Measurements from ENCODE around the gene ACBD6. TPM values are rescaled to one million over a fixed set of nuclear protein-coding genes. Genes with fewer than 3 reads are reported as not detected.
A peak's percentile ranks its signal among the peaks of the same experiment; 100 is the strongest.
"Not testable (repeated sequence)": the region's sequence is repeated elsewhere in the genome, so short reads cannot be mapped to it uniquely, and the experiment has no call there.

ACBD6 gene
- 19.0 TPM for total RNA-seq
- long read RNA-seq, transcript ACBD6-201 (8 exons, 1,670 nt) = major isoform, 21 of 30 reads
- long read RNA-seq, partial matches to known transcripts = 0 of 30 reads
- long read RNA-seq, other reads (novel, unspliced or antisense) = 9 of 30 reads

GRCh38 chr1:180502361-180503279 is at the start of gene ACBD6:
ACBD6 (minus strand) TSS chr1:180502577; CDS start chr1:180502266, 311 bp downstream.
- intact Hi-C loops (cut with DNase I) = loop anchor here (5.0 kb wide), 1 partner anchor 655 kb away; no protein-coding TSS in a partner anchor

GRCh38 chr1:180551997-180552396 is 49.6 kb upstream of the ACBD6 start:
- intact Hi-C loops (cut with DNase I) = no loop called here
- no peak for DNase-seq (ENCODE audit: low spot score)

More at GRCh38 chr1:180502361-180503279, at the start of gene ACBD6:
- DNase-seq (ENCODE audit: low spot score) = peak; percentile 91

GRCh38 chr1:180550241-180550640 is 47.9 kb upstream of the ACBD6 start:
- DNase-seq (ENCODE audit: low spot score) = no peak
- intact Hi-C loops (cut with DNase I) = no loop called here

GRCh38 chr1:180549770-180550169 is 47.4 kb upstream of the ACBD6 start:
- intact Hi-C loops (cut with DNase I); DNase-seq (ENCODE audit: low spot score): not testable (repeated sequence)

GRCh38 chr1:180548686-180549317 is 46.4 kb upstream of the ACBD6 start:
- intact Hi-C loops (cut with DNase I) = no loop called here
- DNase-seq (ENCODE audit: low spot score) = no peak

- no peak for DNase-seq (ENCODE audit: low spot score)
- intact Hi-C loops (cut with DNase I) = no loop called here
Measured at GRCh38 chr1:180545991-180546390, 43.6 kb upstream of the ACBD6 start.

- DNase-seq (ENCODE audit: low spot score) = no peak
- intact Hi-C loops (cut with DNase I) = loop anchor here (5.0 kb wide), 1 partner anchor 68 kb away; no protein-coding TSS in a partner anchor
Measured at GRCh38 chr1:180544050-180544449, 41.7 kb upstream of the ACBD6 start.

- intact Hi-C loops (cut with DNase I) = loop anchor here (5.0 kb wide), 1 partner anchor 70 kb away; no protein-coding TSS in a partner anchor
Measured at GRCh38 chr1:180542838-180543145, 40.4 kb upstream of the ACBD6 start.

GRCh38 chr1:180542113-180542837 is 39.9 kb upstream of the ACBD6 start:
- DNase-seq (ENCODE audit: low spot score) = no peak
- intact Hi-C loops (cut with DNase I) = loop anchor here (5.0 kb wide), 1 partner anchor 70 kb away; no protein-coding TSS in a partner anchor

More at GRCh38 chr1:180542838-180543145, 40.4 kb upstream of the ACBD6 start:
- DNase-seq (ENCODE audit: low spot score) = no peak

GRCh38 chr1:180540697-180541594 is 38.6 kb upstream of the ACBD6 start:
- no peak for DNase-seq (ENCODE audit: low spot score)
- intact Hi-C loops (cut with DNase I) = loop anchor here (1.0 to 5.0 kb wide), 2 partner anchors 21 to 71 kb away; no protein-coding TSS in a partner anchor

GRCh38 chr1:180539136-180539535 is 36.8 kb upstream of the ACBD6 start:
- no peak for DNase-seq (ENCODE audit: low spot score)
- intact Hi-C loops (cut with DNase I) = no loop called here

GRCh38 chr1:180536821-180537372 is 34.5 kb upstream of the ACBD6 start:
- DNase-seq (ENCODE audit: low spot score) = no peak
- intact Hi-C loops (cut with DNase I) = no loop called here

GRCh38 chr1:180535418-180535999 is 33.1 kb upstream of the ACBD6 start:
- intact Hi-C loops (cut with DNase I) = no loop called here

GRCh38 chr1:180534214-180534613 is 31.8 kb upstream of the ACBD6 start:
- DNase-seq (ENCODE audit: low spot score) = no peak
- intact Hi-C loops (cut with DNase I) = loop anchor here (5.0 kb wide), 2 partner anchors 33 to 328 kb away; no protein-coding TSS in a partner anchor

More at GRCh38 chr1:180535418-180535999, 33.1 kb upstream of the ACBD6 start:
- DNase-seq (ENCODE audit: low spot score) = no peak

GRCh38 chr1:180533266-180533987 is 31.1 kb upstream of the ACBD6 start:
- no peak for DNase-seq (ENCODE audit: low spot score)
- intact Hi-C loops (cut with DNase I) = loop anchor here (2.0 to 5.0 kb wide), 3 partner anchors 34 to 329 kb away; partner anchors contain the start of gene XPR1

- no peak for DNase-seq (ENCODE audit: low spot score)
- intact Hi-C loops (cut with DNase I) = loop anchor here (2.0 to 5.0 kb wide), 3 partner anchors 34 to 329 kb away; partner anchors contain the start of gene XPR1
Measured at GRCh38 chr1:180532854-180533253, 30.5 kb upstream of the ACBD6 start.

GRCh38 chr1:180530501-180530900 is 28.1 kb upstream of the ACBD6 start:
- intact Hi-C loops (cut with DNase I) = loop anchor here (5.0 kb wide), 2 partner anchors 37 to 332 kb away; no protein-coding TSS in a partner anchor
- no peak for DNase-seq (ENCODE audit: low spot score)
